Measurements from ENCODE around the gene QDPR. TPM values are rescaled to one million over a fixed set of nuclear protein-coding genes. Genes with fewer than 3 reads are reported as not detected.

QDPR gene
- total RNA-seq, 1 donor from 2014 or later = 25.2 TPM

DNA sequence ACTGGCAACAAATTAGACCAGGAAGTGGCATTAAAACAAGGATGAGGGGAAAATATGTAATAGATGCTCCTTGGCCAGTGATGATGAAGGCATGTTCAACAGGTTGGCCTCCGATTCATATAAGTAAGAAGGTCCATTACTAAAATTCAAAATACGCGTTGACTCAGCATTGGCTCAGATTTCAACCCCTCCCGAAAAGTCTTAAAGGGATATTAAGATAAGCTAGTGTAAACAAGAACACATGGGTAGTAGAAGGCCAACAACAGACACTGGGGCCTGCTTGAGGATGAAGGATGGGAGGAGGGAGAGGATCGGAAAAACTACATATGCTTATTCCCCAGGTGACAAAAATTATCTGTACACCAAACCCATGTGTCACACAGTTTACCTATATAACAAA lies 46.0 kb upstream of the QDPR start:
- TF ChIP-seq CTCF (IDR thresholded peaks at IDR 0.05; ENCODE audit: unreplicated experiment) = no peak
- Mint-ChIP-seq H3K9me3 (no peaks in the 10 kb centered on the region), H3K4me1 (no peaks in the 10 kb centered on the region), H3K27me3 (ENCODE audit: low read depth) (peaks cover 30% of the 10 kb centered on the region), H3K36me3 (no peaks in the 10 kb centered on the region), H3K4me3 (no peak overlapping the region), H3K27ac (no peak overlapping the region)
- no peak for DNase-seq (ENCODE audit: low spot score in 2 of 2, unreplicated experiment in 2 of 2)

- TF ChIP-seq CTCF (IDR thresholded peaks at IDR 0.05; ENCODE audit: unreplicated experiment) = no peak
- no peaks in the 10 kb centered on the region for H3K9me3 Mint-ChIP-seq
These were observed 44.6 kb upstream of the QDPR start for GRCh38 chr4:17556498-17556897.

GRCh38 chr4:17554568-17554967 lies 42.7 kb upstream of the QDPR start:
- Mint-ChIP-seq H3K4me1 (peaks cover 5% of the 10 kb centered on the region), H3K27me3 (ENCODE audit: low read depth) (peaks cover 33% of the 10 kb centered on the region), H3K4me3 (no peak overlapping the region), H3K9me3 (no peaks in the 10 kb centered on the region), H3K27ac (no peak overlapping the region), H3K36me3 (no peaks in the 10 kb centered on the region)
- no peak for TF ChIP-seq CTCF (IDR thresholded peaks at IDR 0.05; ENCODE audit: unreplicated experiment)
- no peak for DNase-seq (ENCODE audit: low spot score in 2 of 2, unreplicated experiment in 2 of 2)

More at GRCh38 chr4:17556498-17556897, 44.6 kb upstream of the QDPR start:
- Mint-ChIP-seq H3K27me3 (ENCODE audit: low read depth) (peaks cover 30% of the 10 kb centered on the region), H3K4me1 (peaks cover 5% of the 10 kb centered on the region), H3K4me3 (no peak overlapping the region), H3K36me3 (no peaks in the 10 kb centered on the region), H3K27ac (no peak overlapping the region)
- DNase-seq (ENCODE audit: low spot score in 2 of 2, unreplicated experiment in 2 of 2) = no peak

DNA sequence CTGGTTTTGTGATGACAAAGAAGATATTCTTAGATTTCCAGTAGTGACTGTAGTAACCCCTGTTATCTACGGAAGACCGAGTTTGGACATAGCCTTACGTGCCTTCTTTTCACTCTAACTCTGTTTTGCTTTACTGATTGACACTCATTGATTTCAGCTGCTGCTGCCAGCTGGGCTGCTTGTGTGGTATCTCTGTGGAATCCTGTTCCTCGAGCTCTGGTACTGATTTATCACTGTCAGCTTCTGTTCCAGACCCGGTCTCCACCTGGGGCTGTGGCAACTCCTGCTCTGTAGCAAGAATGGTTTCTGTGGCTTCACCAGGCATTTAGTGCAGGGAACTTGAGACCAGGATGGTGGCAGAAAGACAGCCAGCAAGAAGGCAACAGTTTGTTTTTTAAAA lies 40.5 kb upstream of the QDPR start:
- Mint-ChIP-seq H3K36me3 (no peaks in the 10 kb centered on the region), H3K9me3 (no peaks in the 10 kb centered on the region), H3K27ac (no peak overlapping the region), H3K4me1 (peaks cover 5% of the 10 kb centered on the region), H3K4me3 (no peak overlapping the region), H3K27me3 (ENCODE audit: low read depth) (peaks cover 31% of the 10 kb centered on the region)
- TF ChIP-seq CTCF (IDR thresholded peaks at IDR 0.05; ENCODE audit: unreplicated experiment) = no peak
- no peak for DNase-seq (ENCODE audit: low spot score in 2 of 2, unreplicated experiment in 2 of 2)

- DNase-seq (ENCODE audit: low spot score in 2 of 2, unreplicated experiment in 2 of 2) = no peak
- Mint-ChIP-seq H3K36me3 (no peaks in the 10 kb centered on the region), H3K4me1 (peaks cover 5% of the 10 kb centered on the region), H3K9me3 (no peaks in the 10 kb centered on the region), H3K27ac (no peak overlapping the region), H3K27me3 (ENCODE audit: low read depth) (peaks cover 18% of the 10 kb centered on the region), H3K4me3 (no peak overlapping the region)
- TF ChIP-seq CTCF (IDR thresholded peaks at IDR 0.05; ENCODE audit: unreplicated experiment) = no peak
These were observed 38.7 kb upstream of the QDPR start for GRCh38 chr4:17550549-17550948.

DNA sequence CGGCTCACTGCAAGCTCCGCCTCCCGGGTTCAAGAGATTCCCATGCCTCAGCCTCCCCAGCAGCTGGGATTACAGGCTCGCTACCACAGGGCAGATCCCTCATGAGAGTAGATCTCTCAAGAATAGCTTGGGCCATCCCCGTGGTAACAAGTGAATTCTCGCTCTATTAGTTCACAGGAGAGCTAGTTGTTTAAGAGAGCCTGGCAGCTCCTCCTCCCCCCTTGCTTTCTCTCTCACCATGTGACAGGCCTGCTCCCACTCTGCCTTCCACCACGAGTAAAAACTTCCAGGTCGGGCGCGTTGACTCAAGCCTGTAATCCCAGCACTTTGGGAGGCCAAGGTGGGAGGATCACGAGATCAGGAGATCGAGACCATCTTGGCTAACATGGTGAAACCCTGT lies 34.8 kb upstream of the QDPR start:
- TF ChIP-seq CTCF (IDR thresholded peaks at IDR 0.05; ENCODE audit: unreplicated experiment) = no peak
- H3K27ac Mint-ChIP-seq = no peak overlapping the region
- no peaks in the 10 kb centered on the region for H3K9me3 Mint-ChIP-seq
- peaks cover 3% of the 10 kb centered on the region for H3K4me1 Mint-ChIP-seq
- H3K36me3 Mint-ChIP-seq = no peaks in the 10 kb centered on the region
- H3K27me3 Mint-ChIP-seq (ENCODE audit: low read depth) = peaks cover 10% of the 10 kb centered on the region
- no peak for DNase-seq (ENCODE audit: low spot score in 2 of 2, unreplicated experiment in 2 of 2)
- no peak overlapping the region for H3K4me3 Mint-ChIP-seq

All from mesothelial cell of epicardium (in vitro differentiated cells).